A549 (cell line): ENCODE measurements around the gene NFIA. TPM values are rescaled to one million over a fixed set of nuclear protein-coding genes. Genes with fewer than 3 reads are reported as not detected.

Experiments used
- ATAC-seq, 2 experiments: fragments of 200-7000 bp in 1 of 2; fragments of >200 bp in 1 of 2; cut with Nextera tagmentation in 1 of 2; cut with Tn5 transposase in 1 of 2; 3 replicates each; pipeline versions ENCODE4 v1.8.0 to v1.9.1; 2018 to 2020; ENCODE audit warnings: mild to moderate bottlenecking in 1 of 2, moderate library complexity in 1 of 2
- CTCF ChIA-PET: fragments of 300-600 bp; sonication (Branson Sonifier 250); formaldehyde crosslinking; extraction: SDS; loops from one replicate; lab custom pipeline; 2021; ENCODE audit warnings: antibody characterized with exemption, inconsistent platforms; lab: Yijun Ruan, JAX
- POLR2A ChIA-PET: fragments of 350-600 bp; formaldehyde crosslinking; extraction: SDS; loops from one replicate; lab custom pipeline; 2021; ENCODE audit warnings: antibody characterized with exemption, inconsistent platforms; lab: Yijun Ruan, JAX
- DNase-seq, 2 experiments: peaks; one replicate each; pipeline versions ENCODE4 v3.0.0 to v3.0.0-alpha.2; 2011 to 2016; ENCODE audit warnings: low read depth in 1 of 2, low spot score in 1 of 2
- FAIRE-seq: peaks from 2 replicates; lab custom pipeline; 2011; peaks lifted over from hg19 to GRCh38; lab: Jason Lieb, UNC
- H3K27ac ChIP-seq, 2 experiments: fragments of >200 bp; sonication (Bioruptor Twin); formaldehyde crosslinking; 3 replicates each; pipeline ENCODE4 v1.5.1; 2016 to 2017
- H3K4me1 ChIP-seq: fragments of >200 bp; sonication (Bioruptor Twin); formaldehyde crosslinking; 3 replicates; pipeline ENCODE4 v1.6.1; 2016
- H3K4me2 ChIP-seq: fragments of >200 bp; sonication (Bioruptor Twin); formaldehyde crosslinking; 3 replicates; pipeline ENCODE4 v1.6.1; 2016
- H3K4me3 ChIP-seq: fragments of >200 bp; sonication (Bioruptor Twin); formaldehyde crosslinking; 3 replicates; pipeline ENCODE4 v1.5.1; 2016
- H3K9me3 ChIP-seq: fragments of >200 bp; sonication (Bioruptor Twin); formaldehyde crosslinking; 3 replicates; pipeline ENCODE4 v1.6.1; 2016
- BHLHE40 ChIP-seq: IDR thresholded peaks from 2 replicates; pipeline ENCODE4 v1.6.1; 2012; ENCODE audit warnings: low read depth, low read length, inconsistent platforms
- CHD2 ChIP-seq: fragments of 150-350 bp; IDR thresholded peaks from 2 replicates; pipeline ENCODE4 v1.6.1; 2014; ENCODE audit warnings: low read length; ENCODE audit not compliant: partially characterized antibody
- CHD4 ChIP-seq: fragments of 200-600 bp; sonication (generic); IDR thresholded peaks from 2 replicates; pipeline ENCODE4 v1.6.1; 2016; ENCODE audit warnings: antibody characterized with exemption, mild to moderate bottlenecking, borderline replicate concordance
- CTCF ChIP-seq: fragments of >200 bp; sonication (Bioruptor Twin); formaldehyde crosslinking; IDR thresholded peaks from 3 replicates; pipeline ENCODE4 v1.5.1; 2016
- ESRRA ChIP-seq: fragments of 150-350 bp; IDR thresholded peaks from 2 replicates; pipeline ENCODE4 v1.6.1; 2014; ENCODE audit warnings: mild to moderate bottlenecking, low read length, borderline replicate concordance
- GATA3 ChIP-seq: IDR thresholded peaks from 2 replicates; pipeline ENCODE4 v1.6.1; 2012; ENCODE audit warnings: borderline replicate concordance
- HMGXB4 ChIP-seq: fragments of 250-450 bp; sonication (Bioruptor Pico); IDR thresholded peaks from 2 replicates; pipeline ENCODE4 v1.5.0; 2021; ENCODE audit warnings: mild to moderate bottlenecking, moderate library complexity, borderline replicate concordance
- HOXA7 ChIP-seq: fragments of 250-450 bp; sonication (Bioruptor Pico); IDR thresholded peaks from 2 replicates; pipeline ENCODE4 v1.5.0; 2020; ENCODE audit warnings: mild to moderate bottlenecking, moderate library complexity
- JUN ChIP-seq, 2 experiments: fragments of >200 bp; sonication (Bioruptor Twin); formaldehyde crosslinking; IDR thresholded peaks; 2 replicates in 1 of 2; 3 replicates in 1 of 2; pipeline ENCODE4 v1.6.1; 2016 to 2017
- MAFK ChIP-seq: fragments of 450-650 bp; IDR thresholded peaks from 2 replicates; pipeline ENCODE4 v1.6.1; 2014; ENCODE audit not compliant: partially characterized antibody
- MAX ChIP-seq: IDR thresholded peaks from 2 replicates; pipeline ENCODE4 v1.6.1; 2012
- PBX3 ChIP-seq: IDR thresholded peaks from 2 replicates; pipeline ENCODE4 v1.6.1; 2012
- PHF8 ChIP-seq: fragments of 200-600 bp; sonication (generic); IDR thresholded peaks from 2 replicates; pipeline ENCODE4 v1.6.1; 2016; ENCODE audit warnings: low read depth, mild to moderate bottlenecking, antibody characterized with exemption, moderate library complexity, borderline replicate concordance
- RAD21 ChIP-seq, 2 experiments: fragments of >200 bp in 1 of 2; sonication (Bioruptor Twin) in 1 of 2; formaldehyde crosslinking in 1 of 2; IDR thresholded peaks in 1 of 2; conservative IDR thresholded peaks in 1 of 2; 2 replicates in 1 of 2; 3 replicates in 1 of 2; pipeline ENCODE4 v1.6.1; 2012 to 2018; ENCODE audit warnings: inconsistent platforms in 1 of 2
- RARB ChIP-seq: fragments of 250-450 bp; sonication (Bioruptor Pico); IDR thresholded peaks from 2 replicates; pipeline ENCODE4 v1.8.0; 2021; ENCODE audit warnings: mild to moderate bottlenecking, moderate library complexity
- RCOR1 ChIP-seq: fragments of 150-350 bp; IDR thresholded peaks from 2 replicates; pipeline ENCODE4 v1.6.1; 2014; ENCODE audit warnings: antibody characterized with exemption, low read length, low read depth
- SMC3 ChIP-seq: fragments of >200 bp; sonication (Bioruptor Twin); formaldehyde crosslinking; IDR thresholded peaks from 3 replicates; pipeline ENCODE4 v1.6.1; 2018; ENCODE audit warnings: inconsistent platforms
- TP53 ChIP-seq: fragments of 250-450 bp; sonication (Bioruptor Pico); IDR thresholded peaks from 2 replicates; pipeline ENCODE4 v1.5.0; 2021; ENCODE audit warnings: mild to moderate bottlenecking, moderate library complexity
- USF2 ChIP-seq: fragments of 450-650 bp; IDR thresholded peaks from 2 replicates; pipeline ENCODE4 v1.6.1; 2014; ENCODE audit warnings: antibody characterized with exemption
- ZNF302 ChIP-seq: fragments of 250-450 bp; sonication (Bioruptor Pico); IDR thresholded peaks from 2 replicates; pipeline ENCODE4 v1.9.0; 2021; ENCODE audit warnings: inconsistent platforms, mild to moderate bottlenecking, moderate library complexity
- WGBS: methylation state at CpG from one replicate; pipeline ENCODE4 v1.1.6; 2017; ENCODE audit errors: missing lambda C conversion rate; 5-methylcytosine and 5-hydroxymethylcytosine counted together
- polyA plus RNA-seq, 4 experiments: library from polyadenylated mRNA; depleted of rRNA in 3 of 4; stranded (reverse); fragments of >200 nt; fragmentation: RNase III in 1 of 4; extraction: RNeasy Plus Mini Kit Qiagen cat#74134 plus additional on column Dnase treatment in 1 of 4; gene quantifications; 2 replicates in 3 of 4; 3 replicates in 1 of 4; pipeline ENCODE4 v1.2.3, GENCODE V29; 2011 to 2017
- TF ChIP-seq, protein P1 (sequence below): fragments of 200-600 bp; sonication (generic); IDR thresholded peaks from 2 replicates; pipeline ENCODE4 v1.6.1; 2016; ENCODE audit warnings: antibody characterized with exemption, mild to moderate bottlenecking, moderate library complexity

NFIA gene
- polyA plus RNA-seq, 2 of the 4 experiments (the other 2 are of a cell fraction) = 6.5 to 25.8 TPM

- TF ChIP-seq PBX3 (no peak), HOXA7 (CRISPR knock-in tag) (no peak)
- TF ChIP-seq, all 56 proteins: peak for 0
These were observed 39.8 kb upstream of the NFIA start (continued) for GRCh38 chr1:61042466-61043009.

DNA sequence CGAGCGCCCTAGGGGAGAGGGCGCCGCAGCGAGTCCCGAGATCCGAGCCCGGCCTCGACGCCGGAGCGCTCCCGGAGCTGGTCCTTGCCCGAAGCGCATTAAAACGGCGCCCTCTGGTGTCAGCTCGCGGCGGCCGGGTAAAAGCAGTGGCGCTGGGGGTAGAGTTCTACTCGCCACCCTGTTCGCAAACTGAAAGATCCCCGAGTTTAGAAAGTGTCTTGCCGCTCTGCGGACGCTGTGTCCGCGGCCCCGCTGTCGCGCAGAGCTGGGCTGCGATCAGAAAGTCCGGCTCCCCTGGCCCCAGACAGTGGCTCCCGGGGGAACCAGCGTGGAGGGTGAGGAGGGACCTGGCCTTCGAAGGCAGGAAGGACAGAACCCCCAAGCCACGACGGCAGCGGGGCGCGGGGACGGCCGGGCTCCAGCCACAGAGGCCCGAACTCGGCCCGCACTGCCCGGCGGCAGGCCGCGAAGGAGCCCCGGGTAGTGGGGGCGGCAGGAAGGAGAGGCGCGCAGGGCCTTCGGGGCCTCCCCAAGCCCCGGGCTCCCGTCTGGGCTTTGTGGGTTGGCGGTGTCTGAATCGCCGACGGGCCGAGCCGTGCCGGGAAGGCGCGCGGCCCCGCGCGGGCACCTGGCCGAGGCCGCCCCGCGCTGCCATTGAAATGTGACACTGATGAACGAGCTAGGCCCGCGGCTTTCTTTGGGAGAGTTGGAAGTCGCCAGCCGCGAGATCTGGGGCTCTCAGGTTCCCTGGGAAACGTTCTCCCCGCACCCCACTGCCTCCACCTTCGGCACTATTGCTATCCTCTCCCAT lies 39.1 kb upstream of the NFIA start:
- peak; percentile 98 to 100 for ATAC-seq
- no peaks in the 10 kb centered on the region for H3K9me3 ChIP-seq
- H3K4me1 ChIP-seq = no peaks in the 10 kb centered on the region
- 38% methylated on average over 36 of the region's 85 CpGs for WGBS
- ChIA-PET POLR2A (interaction anchor here (0.5 kb wide), 1 partner anchor 196 kb away, joined by 3 read pairs; no protein-coding TSS in a partner anchor), CTCF (interaction anchor here (0.6 to 2.3 kb wide), 29 partner anchors 9 to 1071 kb away, joined by 3 to 30 read pairs (median 4); no protein-coding TSS in a partner anchor)
- TF ChIP-seq RAD21 (conservative IDR thresholded peaks at IDR 0.05 in 1 of 2, IDR thresholded peaks at IDR 0.05 in 1 of 2) (peak; percentile 67 to 81), HMGXB4 (CRISPR knock-in tag) (no peak), MAX (peak; percentile 56; the same call in 1 of the 2 replicates), GATA3 (no peak), TP53 (no peak), CHD2 (no peak), ESRRA (no peak), ZNF302 (CRISPR knock-in tag) (no peak), CTCF (peak; percentile 64), MAFK (no peak), SMC3 (peak; percentile 89), RARB (CRISPR knock-in tag) (no peak)
- peak; percentile 59 to 62 for DNase-seq
- FAIRE-seq = no peak
- H3K27ac ChIP-seq = peak overlapping the region; percentile 66 to 79; a peak in 5 of 6 replicates
- H3K4me3 ChIP-seq = peak overlapping the region; percentile 34; the same call in 2 of the 3 replicates
- peak overlapping the region; percentile 82 for H3K4me2 ChIP-seq

DNA sequence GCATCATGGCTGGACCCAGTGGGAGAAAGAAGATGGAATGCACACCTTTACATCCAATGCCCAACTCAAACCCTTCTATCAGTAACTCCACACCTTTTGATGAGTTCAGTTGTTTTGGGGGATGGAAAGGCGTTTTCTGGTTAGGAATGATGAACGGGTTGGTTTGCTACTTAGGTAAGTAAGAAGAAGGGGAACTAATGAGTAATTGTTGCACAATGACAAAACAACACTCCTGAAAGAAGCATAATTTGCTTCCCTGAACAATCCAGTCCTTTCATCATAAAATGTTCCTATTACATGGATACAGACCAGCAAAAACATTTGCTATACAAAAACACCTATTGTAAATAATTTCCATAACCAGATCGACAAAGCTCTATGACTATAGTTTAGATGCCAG lies 35.9 kb upstream of the NFIA start:
- FAIRE-seq = no peak
- DNase-seq = no peak
- CTCF ChIA-PET = interaction anchor here (1.2 to 1.6 kb wide), 4 partner anchors 103 to 1075 kb away, joined by 3 to 6 read pairs (median 4); no protein-coding TSS in a partner anchor

More for the DNA sequence above, 35.9 kb upstream of the NFIA start:
- H3K9me3 ChIP-seq = no peaks in the 10 kb centered on the region
- H3K4me1 ChIP-seq = peaks cover 7% of the 10 kb centered on the region; the same call in 2 of the 3 replicates
- H3K4me3 ChIP-seq = no peak overlapping the region
- ATAC-seq = no peak
- TF ChIP-seq RCOR1 (no peak), PHF8 (no peak), TP53 (no peak), HOXA7 (CRISPR knock-in tag) (no peak), USF2 (no peak), SMC3 (no peak), JUN (IDR thresholded peaks at IDR 0.05) (no peak), BHLHE40 (no peak), CHD4 (no peak)
- TF ChIP-seq, protein P1, sequence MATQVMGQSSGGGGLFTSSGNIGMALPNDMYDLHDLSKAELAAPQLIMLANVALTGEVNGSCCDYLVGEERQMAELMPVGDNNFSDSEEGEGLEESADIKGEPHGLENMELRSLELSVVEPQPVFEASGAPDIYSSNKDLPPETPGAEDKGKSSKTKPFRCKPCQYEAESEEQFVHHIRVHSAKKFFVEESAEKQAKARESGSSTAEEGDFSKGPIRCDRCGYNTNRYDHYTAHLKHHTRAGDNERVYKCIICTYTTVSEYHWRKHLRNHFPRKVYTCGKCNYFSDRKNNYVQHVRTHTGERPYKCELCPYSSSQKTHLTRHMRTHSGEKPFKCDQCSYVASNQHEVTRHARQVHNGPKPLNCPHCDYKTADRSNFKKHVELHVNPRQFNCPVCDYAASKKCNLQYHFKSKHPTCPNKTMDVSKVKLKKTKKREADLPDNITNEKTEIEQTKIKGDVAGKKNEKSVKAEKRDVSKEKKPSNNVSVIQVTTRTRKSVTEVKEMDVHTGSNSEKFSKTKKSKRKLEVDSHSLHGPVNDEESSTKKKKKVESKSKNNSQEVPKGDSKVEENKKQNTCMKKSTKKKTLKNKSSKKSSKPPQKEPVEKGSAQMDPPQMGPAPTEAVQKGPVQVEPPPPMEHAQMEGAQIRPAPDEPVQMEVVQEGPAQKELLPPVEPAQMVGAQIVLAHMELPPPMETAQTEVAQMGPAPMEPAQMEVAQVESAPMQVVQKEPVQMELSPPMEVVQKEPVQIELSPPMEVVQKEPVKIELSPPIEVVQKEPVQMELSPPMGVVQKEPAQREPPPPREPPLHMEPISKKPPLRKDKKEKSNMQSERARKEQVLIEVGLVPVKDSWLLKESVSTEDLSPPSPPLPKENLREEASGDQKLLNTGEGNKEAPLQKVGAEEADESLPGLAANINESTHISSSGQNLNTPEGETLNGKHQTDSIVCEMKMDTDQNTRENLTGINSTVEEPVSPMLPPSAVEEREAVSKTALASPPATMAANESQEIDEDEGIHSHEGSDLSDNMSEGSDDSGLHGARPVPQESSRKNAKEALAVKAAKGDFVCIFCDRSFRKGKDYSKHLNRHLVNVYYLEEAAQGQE = no peak
- TF ChIP-seq, all 56 proteins: peak for 0
- POLR2A ChIA-PET = no interaction called here
- H3K4me2 ChIP-seq = no peak overlapping the region
- no peak overlapping the region for H3K27ac ChIP-seq
- WGBS = 55% methylated on average over 3 of the region's 3 CpGs
